Fibroblast of lung (primary cell): ENCODE results near the gene PEX11G. TPM values are rescaled to one million over a fixed set of nuclear protein-coding genes. Genes with fewer than 3 reads are reported as not detected.

Experiments
- DNase-seq, 2 donors: peaks; one replicate each; pipeline versions ENCODE4 v3.0.0 to v3.0.0-alpha.2; 2010; ENCODE audit warnings: low read depth in 2 of 2
- H2AFZ ChIP-seq: 2 replicates; pipeline ENCODE4 v1.5.1; 2012; ENCODE audit warnings: low read length, control low read depth, inconsistent platforms
- H3K27ac ChIP-seq: 2 replicates; pipeline ENCODE4 v1.5.1; 2011; ENCODE audit warnings: low read length, control low read depth; ENCODE audit not compliant: insufficient read depth
- H3K27me3 ChIP-seq: 2 replicates; pipeline ENCODE4 v1.5.1; 2011; ENCODE audit warnings: mild to moderate bottlenecking, low read length; ENCODE audit not compliant: control insufficient read depth, insufficient read depth
- H3K36me3 ChIP-seq: 2 replicates; pipeline ENCODE4 v1.5.1; 2011; ENCODE audit warnings: low read length; ENCODE audit not compliant: control insufficient read depth, insufficient read depth
- H3K4me1 ChIP-seq: 2 replicates; pipeline ENCODE4 v1.5.1; 2011; ENCODE audit warnings: low read length; ENCODE audit not compliant: control insufficient read depth, insufficient read depth; ENCODE audit errors: extremely low read depth
- H3K4me2 ChIP-seq: 2 replicates; pipeline ENCODE4 v1.5.1; 2011; ENCODE audit warnings: low read length, control low read depth; ENCODE audit not compliant: insufficient read depth; ENCODE audit errors: extremely low read depth
- H3K4me3 ChIP-seq, 4 experiments: fragments of 200-600 bp in 1 of 4; sonication (generic) in 1 of 4; replicated peaks in 1 of 4; 2 replicates each; pipeline ENCODE4 v1.5.1; 2011 to 2016; ENCODE audit warnings: low read length in 4 of 4, low read depth in 3 of 4, mild to moderate bottlenecking in 3 of 4, control low read depth in 2 of 4, inconsistent platforms in 1 of 4, mixed read lengths in 1 of 4; ENCODE audit not compliant: insufficient read depth in 1 of 4; ENCODE audit errors: control extremely low read depth in 1 of 4
- H3K79me2 ChIP-seq: 2 replicates; pipeline ENCODE4 v1.5.1; 2012; ENCODE audit warnings: mild to moderate bottlenecking, low read length, inconsistent platforms; ENCODE audit not compliant: control insufficient read depth, insufficient read depth
- H3K9ac ChIP-seq: 2 replicates; pipeline ENCODE4 v1.5.1; 2011; ENCODE audit warnings: mild to moderate bottlenecking, low read length, control low read depth; ENCODE audit not compliant: insufficient read depth
- H3K9me3 ChIP-seq: 2 replicates; pipeline ENCODE4 v1.5.1; 2012; ENCODE audit warnings: low read depth, low read length; ENCODE audit not compliant: control insufficient read depth, insufficient read depth
- H4K20me1 ChIP-seq: 2 replicates; pipeline ENCODE4 v1.5.1; 2011; ENCODE audit warnings: low read length; ENCODE audit not compliant: control insufficient read depth, insufficient read depth; ENCODE audit errors: extremely low read depth
- EZH2 ChIP-seq: IDR thresholded peaks from 2 replicates; pipeline ENCODE4 v1.5.1; 2012; ENCODE audit warnings: low read length, control low read depth, mild to moderate bottlenecking; ENCODE audit errors: missing control alignments
- polyA plus RNA-seq, 2 donors: library from polyadenylated mRNA; depleted of rRNA in 1 of 2; stranded (reverse) in 1 of 2; unstranded in 1 of 2; fragments of >200 nt; gene quantifications; 2 replicates each; pipeline ENCODE4 v1.2.1, GENCODE V29; 2011 to 2012; ENCODE audit warnings: missing spikeins in 1 of 2
- total RNA-seq: library from RNA; depleted of rRNA; stranded (reverse); fragments of >200 nt; gene quantifications from 2 replicates; pipeline ENCODE4 v1.2.1, GENCODE V29; 2014
- TF ChIP-seq, protein P1 (sequence below), 2 donors: IDR thresholded peaks in 1 of 2; conservative IDR thresholded peaks in 1 of 2; 1 replicate in 1 of 2; 2 replicates in 1 of 2; pipeline ENCODE4 v1.5.1; 2011 to 2012; ENCODE audit warnings: low read length in 2 of 2, control low read depth in 1 of 2, inconsistent platforms in 1 of 2, low read depth in 1 of 2, mild to moderate bottlenecking in 1 of 2

PEX11G gene
- total and polyA plus RNA-seq, 2 donors (not counting 1 experiment from before 2014, with no cell fraction given) = 1.2 to 3.8 TPM

- Histone ChIP-seq H2AFZ (no peak overlapping the region), H3K4me2 (no peak overlapping the region), H3K27ac (no peak overlapping the region), H3K9me3 (no peaks in the 10 kb centered on the region), H3K79me2 (no peaks in the 10 kb centered on the region), H3K27me3 (no peaks in the 10 kb centered on the region), H3K9ac (no peak overlapping the region), H4K20me1 (no peaks in the 10 kb centered on the region), H3K36me3 (peaks cover 12% of the 10 kb centered on the region), H3K4me3 (no peak overlapping the region), H3K4me1 (peaks cover 6% of the 10 kb centered on the region)
- DNase-seq = no peak
- no peak for TF ChIP-seq EZH2
- TF ChIP-seq, protein P1, sequence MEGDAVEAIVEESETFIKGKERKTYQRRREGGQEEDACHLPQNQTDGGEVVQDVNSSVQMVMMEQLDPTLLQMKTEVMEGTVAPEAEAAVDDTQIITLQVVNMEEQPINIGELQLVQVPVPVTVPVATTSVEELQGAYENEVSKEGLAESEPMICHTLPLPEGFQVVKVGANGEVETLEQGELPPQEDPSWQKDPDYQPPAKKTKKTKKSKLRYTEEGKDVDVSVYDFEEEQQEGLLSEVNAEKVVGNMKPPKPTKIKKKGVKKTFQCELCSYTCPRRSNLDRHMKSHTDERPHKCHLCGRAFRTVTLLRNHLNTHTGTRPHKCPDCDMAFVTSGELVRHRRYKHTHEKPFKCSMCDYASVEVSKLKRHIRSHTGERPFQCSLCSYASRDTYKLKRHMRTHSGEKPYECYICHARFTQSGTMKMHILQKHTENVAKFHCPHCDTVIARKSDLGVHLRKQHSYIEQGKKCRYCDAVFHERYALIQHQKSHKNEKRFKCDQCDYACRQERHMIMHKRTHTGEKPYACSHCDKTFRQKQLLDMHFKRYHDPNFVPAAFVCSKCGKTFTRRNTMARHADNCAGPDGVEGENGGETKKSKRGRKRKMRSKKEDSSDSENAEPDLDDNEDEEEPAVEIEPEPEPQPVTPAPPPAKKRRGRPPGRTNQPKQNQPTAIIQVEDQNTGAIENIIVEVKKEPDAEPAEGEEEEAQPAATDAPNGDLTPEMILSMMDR (conservative IDR thresholded peaks at IDR 0.05 in 1 of 2, IDR thresholded peaks at IDR 0.05 in 1 of 2; ENCODE audit: low read depth in 1 of 2, low read length in 2 of 2) = no peak
Measured at GRCh38 chr19:7528522-7529245, 39.8 kb upstream of the PEX11G start.

DNA sequence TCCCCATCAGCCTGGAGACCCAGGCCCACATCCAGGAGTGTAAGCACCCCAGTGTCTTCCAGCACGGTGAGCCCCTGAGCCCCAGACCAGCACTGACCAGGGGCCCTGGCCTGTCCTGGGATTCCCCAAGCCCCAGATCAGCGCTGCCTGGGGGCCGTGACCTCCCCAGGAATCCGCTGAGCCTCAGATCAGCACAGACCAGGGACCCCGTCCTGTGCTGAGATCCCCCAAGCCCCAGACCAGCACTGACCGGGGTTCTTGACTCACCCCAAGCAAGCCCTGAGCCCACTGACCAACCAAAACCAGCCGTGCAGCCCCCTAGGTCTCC is 39.3 kb upstream of the PEX11G start:
- DNase-seq = no peak
- H3K4me3 ChIP-seq = no peak overlapping the region
- H3K4me2 ChIP-seq = no peak overlapping the region
- peaks cover under 1% of the 10 kb centered on the region for H3K4me1 ChIP-seq
- no peaks in the 10 kb centered on the region for H3K27me3 ChIP-seq
- H3K9ac ChIP-seq = no peak overlapping the region
- H3K79me2 ChIP-seq = peaks cover 2% of the 10 kb centered on the region
- H2AFZ ChIP-seq = no peak overlapping the region
- H3K9me3 ChIP-seq = no peaks in the 10 kb centered on the region
- H4K20me1 ChIP-seq = no peaks in the 10 kb centered on the region
- peaks cover 12% of the 10 kb centered on the region for H3K36me3 ChIP-seq
- no peak for TF ChIP-seq EZH2
- no peak overlapping the region for H3K27ac ChIP-seq

- H3K27ac ChIP-seq = no peak overlapping the region
- H3K4me2 ChIP-seq = no peak overlapping the region
- no peaks in the 10 kb centered on the region for H3K4me1 ChIP-seq
- no peak overlapping the region for H2AFZ ChIP-seq
- no peak overlapping the region for H3K4me3 ChIP-seq
- no peak for TF ChIP-seq EZH2
- TF ChIP-seq, protein P1 (conservative IDR thresholded peaks at IDR 0.05 in 1 of 2, IDR thresholded peaks at IDR 0.05 in 1 of 2; ENCODE audit: low read depth in 1 of 2, low read length in 2 of 2) = no peak
- no peaks in the 10 kb centered on the region for H4K20me1 ChIP-seq
- no peak overlapping the region for H3K9ac ChIP-seq
- no peak for DNase-seq
- H3K79me2 ChIP-seq = peaks cover 2% of the 10 kb centered on the region
- peaks cover 12% of the 10 kb centered on the region for H3K36me3 ChIP-seq
- H3K27me3 ChIP-seq = no peaks in the 10 kb centered on the region
- H3K9me3 ChIP-seq = no peaks in the 10 kb centered on the region
Measured at GRCh38 chr19:7527516-7528191, 38.8 kb upstream of the PEX11G start.
